Endodermal cell (in vitro differentiated cells): Measurements from ENCODE around the gene NDUFA7. TPM values are rescaled to one million over a fixed set of nuclear protein-coding genes. Genes with fewer than 3 reads are reported as not detected.

Source experiments
- DNase-seq: peaks from one replicate; pipeline ENCODE4 v3.0.0-alpha.2; 2017
- H3K27ac ChIP-seq: 2 replicates; pipeline ENCODE4 v1.5.1; 2013; ENCODE audit warnings: mild to moderate bottlenecking, low read depth, low read length, moderate library complexity
- H3K27me3 ChIP-seq: 2 replicates; pipeline ENCODE4 v1.6.1; 2013; ENCODE audit warnings: mild to moderate bottlenecking, low read length, moderate library complexity; ENCODE audit not compliant: insufficient read depth, control insufficient read depth, poor library complexity, severe bottlenecking
- H3K36me3 ChIP-seq: 2 replicates; pipeline ENCODE4 v1.7.0; 2013; ENCODE audit warnings: mild to moderate bottlenecking, low read length, moderate library complexity; ENCODE audit not compliant: control insufficient read depth, insufficient read depth
- H3K4me1 ChIP-seq: one replicate; pipeline ENCODE4 v1.7.0; 2013; ENCODE audit warnings: low read length; ENCODE audit not compliant: control insufficient read depth, insufficient read depth
- H3K4me3 ChIP-seq: 2 replicates; pipeline ENCODE4 v1.5.1; 2013; ENCODE audit warnings: mild to moderate bottlenecking, low read length, moderate library complexity
- H3K9ac ChIP-seq: 2 replicates; pipeline ENCODE4 v1.6.1; 2013; ENCODE audit warnings: mild to moderate bottlenecking, low read length, moderate library complexity; ENCODE audit not compliant: poor library complexity, severe bottlenecking; ENCODE audit errors: extremely low read depth
- H3K9me3 ChIP-seq: 2 replicates; pipeline ENCODE4 v1.6.1; 2013; ENCODE audit warnings: mild to moderate bottlenecking, low read length, moderate library complexity; ENCODE audit not compliant: control insufficient read depth
- H3K27ac Mint-ChIP-seq: 2 replicates; pipeline ENCODE4 v1.8.0; 2020; ENCODE audit warnings: mixed read lengths
- H3K27me3 Mint-ChIP-seq: 2 replicates; pipeline ENCODE4 v1.8.0; 2021; ENCODE audit warnings: mild to moderate bottlenecking, mixed read lengths; ENCODE audit not compliant: insufficient read depth
- H3K36me3 Mint-ChIP-seq: 2 replicates; pipeline ENCODE4 v1.8.0; 2020; ENCODE audit warnings: low read depth, mixed read lengths
- H3K4me1 Mint-ChIP-seq: 2 replicates; pipeline ENCODE4 v1.8.0; 2020; ENCODE audit warnings: mixed read lengths
- H3K4me3 Mint-ChIP-seq: 2 replicates; pipeline ENCODE4 v1.8.0; 2020; ENCODE audit warnings: mild to moderate bottlenecking, moderate library complexity, mixed read lengths
- H3K9me3 Mint-ChIP-seq: 2 replicates; pipeline ENCODE4 v1.8.0; 2020; ENCODE audit warnings: mild to moderate bottlenecking, mixed read lengths
- WGBS, 2 experiments: methylation state at CpG; one replicate each; pipeline versions ENCODE4 v1.1.5 to v1.1.7; 2013; ENCODE audit warnings: missing lambda C conversion rate in 2 of 2, mixed read lengths in 1 of 2; ENCODE audit not compliant: insufficient coverage in 1 of 2, insufficient read length in 1 of 2; 5-methylcytosine and 5-hydroxymethylcytosine counted together
- total RNA-seq, 2 donors: library from RNA; stranded (reverse); fragmentation: NEBNext Ultra II Directional in 1 of 2; extraction: Animal tissue kit (Norgen Biotek cat#: 25700) in 1 of 2; gene quantifications; 2 replicates in 1 of 2; 3 replicates in 1 of 2; pipeline ENCODE4 v1.2.1, GENCODE V29; 2021
- TF ChIP-seq, protein P1 (sequence below): fragments of 200-600 bp; sonication (generic); conservative IDR thresholded peaks from 2 replicates; pipeline ENCODE4 v1.5.0; 2021; ENCODE audit warnings: antibody characterized with exemption, mild to moderate bottlenecking

The NDUFA7 gene
- total RNA-seq, 2 donors from 2014 or later, result 75.7 to 86.2 TPM

DNA sequence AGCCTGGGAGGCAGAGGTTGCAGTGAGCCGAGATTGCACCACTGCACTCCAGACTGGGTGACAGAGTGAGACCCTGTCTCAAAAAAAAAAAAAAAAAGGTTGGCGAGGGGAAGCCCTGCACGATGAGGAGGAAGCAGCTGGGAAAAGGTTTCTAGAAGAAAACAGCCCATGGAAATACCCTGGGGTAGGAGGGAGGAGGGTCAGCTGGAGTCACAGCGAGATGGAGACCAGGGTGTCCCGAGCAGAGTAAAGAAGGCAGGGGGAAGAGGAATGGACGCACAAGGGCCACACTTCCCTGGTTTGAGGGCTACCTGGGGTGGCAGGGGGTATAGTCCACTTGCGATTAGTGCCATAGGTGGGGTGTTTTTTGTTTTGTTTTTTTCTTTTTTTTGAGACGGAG, 15.5 kb upstream of the NDUFA7 start:
- peaks cover 5% of the 10 kb centered on the region for H3K4me1 Mint-ChIP-seq
- no peak overlapping the region for H3K27ac Mint-ChIP-seq
- H3K36me3 Mint-ChIP-seq, result no peaks in the 10 kb centered on the region
- no peak overlapping the region for H3K4me3 ChIP-seq
- 89 to 91% methylated on average over 4 to 8 of the region's 8 CpGs for WGBS, 2 experiments
- H3K4me3 Mint-ChIP-seq, result no peak overlapping the region
- peaks cover 48% of the 10 kb centered on the region for H3K27me3 ChIP-seq
- DNase-seq, result peak; percentile 29
- H3K27me3 Mint-ChIP-seq, result peaks cover 62% of the 10 kb centered on the region
- H3K27ac ChIP-seq, result no peak overlapping the region
- H3K36me3 ChIP-seq, result no peaks in the 10 kb centered on the region
- H3K9me3 ChIP-seq, result no peaks in the 10 kb centered on the region
- TF ChIP-seq, protein P1, sequence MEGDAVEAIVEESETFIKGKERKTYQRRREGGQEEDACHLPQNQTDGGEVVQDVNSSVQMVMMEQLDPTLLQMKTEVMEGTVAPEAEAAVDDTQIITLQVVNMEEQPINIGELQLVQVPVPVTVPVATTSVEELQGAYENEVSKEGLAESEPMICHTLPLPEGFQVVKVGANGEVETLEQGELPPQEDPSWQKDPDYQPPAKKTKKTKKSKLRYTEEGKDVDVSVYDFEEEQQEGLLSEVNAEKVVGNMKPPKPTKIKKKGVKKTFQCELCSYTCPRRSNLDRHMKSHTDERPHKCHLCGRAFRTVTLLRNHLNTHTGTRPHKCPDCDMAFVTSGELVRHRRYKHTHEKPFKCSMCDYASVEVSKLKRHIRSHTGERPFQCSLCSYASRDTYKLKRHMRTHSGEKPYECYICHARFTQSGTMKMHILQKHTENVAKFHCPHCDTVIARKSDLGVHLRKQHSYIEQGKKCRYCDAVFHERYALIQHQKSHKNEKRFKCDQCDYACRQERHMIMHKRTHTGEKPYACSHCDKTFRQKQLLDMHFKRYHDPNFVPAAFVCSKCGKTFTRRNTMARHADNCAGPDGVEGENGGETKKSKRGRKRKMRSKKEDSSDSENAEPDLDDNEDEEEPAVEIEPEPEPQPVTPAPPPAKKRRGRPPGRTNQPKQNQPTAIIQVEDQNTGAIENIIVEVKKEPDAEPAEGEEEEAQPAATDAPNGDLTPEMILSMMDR, result no peak
- no peaks in the 10 kb centered on the region for H3K4me1 ChIP-seq
- H3K9ac ChIP-seq, result no peak overlapping the region
- no peaks in the 10 kb centered on the region for H3K9me3 Mint-ChIP-seq

DNA sequence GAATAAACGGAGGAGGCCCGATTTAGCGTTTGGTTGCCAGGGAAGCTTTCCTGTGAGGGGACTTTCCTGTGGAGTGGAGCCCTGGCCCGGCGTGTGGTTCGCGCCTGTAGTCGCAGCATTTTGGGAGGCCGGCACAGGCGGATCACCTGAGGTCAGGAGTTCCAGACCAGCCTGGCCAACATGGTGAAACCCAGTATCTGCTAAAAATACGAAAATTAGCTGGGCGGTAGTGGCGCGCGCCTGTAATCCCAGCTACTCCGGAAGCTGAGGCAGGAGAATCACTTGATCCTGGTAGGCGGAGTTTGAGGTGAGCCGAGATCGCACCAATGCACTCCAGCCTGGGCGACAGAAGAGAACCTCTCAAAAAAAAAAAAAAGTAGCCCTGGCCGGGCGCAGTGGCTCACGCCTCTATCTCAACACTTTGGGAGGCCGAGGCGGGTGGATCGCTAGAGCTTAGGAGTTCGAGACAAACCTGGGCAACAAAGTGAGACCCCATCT, 14.9 kb upstream of the NDUFA7 start:
- Mint-ChIP-seq H3K27me3 (peaks cover 64% of the 10 kb centered on the region), H3K36me3 (no peaks in the 10 kb centered on the region), H3K27ac (no peak overlapping the region), H3K4me1 (peaks cover 5% of the 10 kb centered on the region), H3K4me3 (peak overlapping the region; percentile 21), H3K9me3 (no peaks in the 10 kb centered on the region)
- H3K36me3 ChIP-seq, result no peaks in the 10 kb centered on the region
- TF ChIP-seq, protein P1, result no peak
- H3K27me3 ChIP-seq, result peaks cover 50% of the 10 kb centered on the region
- no peak overlapping the region for H3K27ac ChIP-seq
- H3K9ac ChIP-seq, result no peak overlapping the region
- no peaks in the 10 kb centered on the region for H3K9me3 ChIP-seq
- DNase-seq, result peak; percentile 59
- no peaks in the 10 kb centered on the region for H3K4me1 ChIP-seq
- 77 to 86% methylated on average over 18 to 27 of the region's 27 CpGs for WGBS, 2 experiments
- no peak overlapping the region for H3K4me3 ChIP-seq

DNA sequence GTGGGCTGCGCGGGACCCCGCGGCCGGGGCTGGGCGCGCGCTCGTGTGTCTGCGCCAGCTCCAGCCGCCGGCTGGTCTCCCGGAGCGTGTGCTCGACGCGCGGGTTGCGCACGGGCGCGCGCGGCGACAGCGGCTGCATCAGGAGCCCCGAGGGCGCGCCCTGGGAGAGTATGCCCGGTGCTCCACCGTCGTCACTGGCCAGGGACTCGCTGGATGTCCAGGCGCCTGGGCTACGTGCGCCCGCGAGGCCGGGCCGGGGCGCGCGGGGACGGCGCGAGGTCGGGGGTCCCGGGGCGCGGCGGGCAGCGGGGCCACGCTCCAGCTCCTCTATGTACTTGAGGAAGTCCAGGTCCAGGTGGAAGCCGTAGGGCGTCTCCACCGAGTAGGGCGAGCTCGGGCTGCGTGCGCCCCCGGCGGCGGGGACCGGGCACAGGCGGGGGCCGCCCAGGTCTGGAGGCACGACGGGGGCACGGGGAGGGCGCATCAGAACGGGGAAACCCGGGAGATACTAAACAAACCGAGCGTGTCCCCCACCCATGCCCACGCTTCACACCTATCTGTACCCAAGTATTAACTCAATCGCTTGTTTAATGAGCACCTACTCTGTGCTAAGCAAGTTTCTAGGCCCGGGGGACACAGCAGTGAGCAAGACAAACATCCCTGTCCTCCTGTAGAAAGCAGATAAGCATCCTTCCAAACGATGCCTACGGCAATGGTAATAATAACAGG, 14.3 kb upstream of the NDUFA7 start:
- peak overlapping the region; percentile 62 for H3K4me3 ChIP-seq
- H3K27me3 ChIP-seq, result peaks cover 50% of the 10 kb centered on the region
- DNase-seq, result peak; percentile 86
- 9 to 18% methylated on average over 37 to 79 of the region's 79 CpGs for WGBS, 2 experiments
- H3K9me3 ChIP-seq, result no peaks in the 10 kb centered on the region
- no peaks in the 10 kb centered on the region for H3K4me1 ChIP-seq
- Mint-ChIP-seq H3K9me3 (no peaks in the 10 kb centered on the region), H3K36me3 (no peaks in the 10 kb centered on the region), H3K4me1 (peaks cover 3% of the 10 kb centered on the region), H3K27me3 (peaks cover 67% of the 10 kb centered on the region), H3K4me3 (peak overlapping the region; percentile 21), H3K27ac (no peak overlapping the region)
- TF ChIP-seq, protein P1, result peak; percentile 74
- no peak overlapping the region for H3K27ac ChIP-seq
- H3K36me3 ChIP-seq, result no peaks in the 10 kb centered on the region
- no peak overlapping the region for H3K9ac ChIP-seq
